ENCODE measurements around the gene UBE2QL1.

UBE2QL1 gene

GRCh38 chr5:6430418-6431028 is 18.1 kb upstream of the UBE2QL1 start:
- DNase-seq (ENCODE audit: low spot score) = no peak

- no peak for DNase-seq (ENCODE audit: low spot score)
Measured at GRCh38 chr5:6431214-6432195, 17.2 kb upstream of the UBE2QL1 start.

GRCh38 chr5:6432206-6432605 is 16.5 kb upstream of the UBE2QL1 start:
- DNase-seq (ENCODE audit: low spot score) = no peak

DNA sequence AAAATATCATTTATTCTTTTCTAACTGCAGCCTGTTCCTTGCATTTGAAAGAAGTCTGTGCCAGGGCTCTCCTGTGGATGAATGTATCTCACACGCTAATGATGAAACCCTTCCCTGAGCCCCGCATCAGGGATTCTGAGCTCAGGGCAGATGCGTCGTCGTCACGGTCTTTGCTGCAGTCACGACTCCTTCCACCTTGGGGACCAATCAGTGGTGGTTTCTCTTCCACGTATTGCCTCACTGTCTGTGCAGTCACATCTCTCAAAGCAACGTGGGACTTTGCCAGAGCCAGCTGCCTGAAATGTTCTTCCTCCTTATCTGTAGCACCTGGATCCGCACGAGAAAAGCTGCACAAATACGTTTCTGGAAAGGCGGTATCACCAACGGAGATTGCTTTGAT is 13.9 kb upstream of the UBE2QL1 start:
- no peak for DNase-seq (ENCODE audit: low spot score)

- no peak for DNase-seq (ENCODE audit: low spot score)
Measured at GRCh38 chr5:6435356-6435755, 13.3 kb upstream of the UBE2QL1 start.

GRCh38 chr5:6436715-6437331 is 11.8 kb upstream of the UBE2QL1 start:
- DNase-seq (ENCODE audit: low spot score) = no peak

GRCh38 chr5:6439588-6440550 is 8.8 kb upstream of the UBE2QL1 start:
- DNase-seq (ENCODE audit: low spot score) = no peak

DNA sequence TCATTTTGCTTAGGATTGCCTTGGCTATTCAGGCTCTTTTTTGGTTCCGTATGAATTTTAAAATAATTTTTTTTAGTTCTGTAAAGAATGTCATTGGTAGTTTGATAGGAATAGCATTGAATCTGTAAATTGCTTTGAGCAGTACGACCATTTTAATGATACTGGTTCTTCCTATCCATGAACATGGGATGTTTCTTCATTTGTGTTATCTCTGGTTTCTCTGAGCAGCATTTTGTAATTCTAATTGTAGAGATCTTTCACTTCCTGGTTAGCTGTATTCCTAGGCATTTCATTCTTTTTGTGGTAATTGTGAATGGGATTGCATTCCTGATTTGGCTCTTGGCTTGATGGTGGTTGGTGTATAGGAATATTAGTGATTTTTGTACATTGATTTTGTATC is 6.3 kb upstream of the UBE2QL1 start:
- no peak for DNase-seq (ENCODE audit: low spot score)

DNA sequence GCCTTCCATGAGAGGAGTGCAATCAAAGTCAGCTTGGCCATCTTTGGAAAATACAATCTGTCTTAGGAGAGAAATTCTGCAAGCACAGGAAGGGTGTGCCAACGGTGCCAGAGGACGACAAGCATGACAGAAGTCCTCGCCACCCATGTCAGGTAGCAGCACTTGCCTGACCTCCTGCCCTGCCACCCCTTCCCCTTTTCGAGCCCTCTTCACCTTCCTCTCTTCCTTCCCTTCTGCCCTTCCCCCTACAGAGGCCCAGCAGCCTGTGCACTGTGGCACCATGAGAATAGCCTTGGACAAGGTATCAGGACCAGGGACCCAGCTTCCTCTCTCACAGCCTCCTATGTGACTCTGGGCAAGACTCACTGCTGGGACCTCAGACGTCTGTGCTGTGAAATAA is 5.3 kb upstream of the UBE2QL1 start:
- no peak for DNase-seq (ENCODE audit: low spot score)

- no peak for DNase-seq (ENCODE audit: low spot score)
Measured at GRCh38 chr5:6446042-6446441, 2.6 kb upstream of the UBE2QL1 start.

- DNase-seq (ENCODE audit: low spot score) = no peak
Measured at GRCh38 chr5:6446626-6447309, 1.9 kb upstream of the UBE2QL1 start.

GRCh38 chr5:6447384-6448140 is 1.1 kb upstream of the UBE2QL1 start:
- no peak for DNase-seq (ENCODE audit: low spot score)

- DNase-seq (ENCODE audit: low spot score) = no peak
Measured at GRCh38 chr5:6448141-6448491, 543 bp upstream of the UBE2QL1 start.

GRCh38 chr5:6449465-6450158 is 953 bp downstream of the UBE2QL1 start:
- no peak for DNase-seq (ENCODE audit: low spot score)

GRCh38 chr5:6450319-6450833 is 1.7 kb downstream of the UBE2QL1 start:
- DNase-seq (ENCODE audit: low spot score) = no peak

- DNase-seq (ENCODE audit: low spot score) = no peak
Measured at GRCh38 chr5:6452622-6453504, 4.2 kb downstream of the UBE2QL1 start.

- no peak for DNase-seq (ENCODE audit: low spot score)
Measured at GRCh38 chr5:6453937-6454560, 5.4 kb downstream of the UBE2QL1 start.

GRCh38 chr5:6454628-6455053 is 6.0 kb downstream of the UBE2QL1 start:
- no peak for DNase-seq (ENCODE audit: low spot score)
